ENCODE results near the gene ZNF563. TPM values are rescaled to one million over a fixed set of nuclear protein-coding genes. Genes with fewer than 3 reads are reported as not detected.

Gene ZNF563
- 1 to 10 TPM in 3 of 4 donors, under 1 TPM in 1; 0.84 to 8.2 (median 2.5) TPM for total RNA-seq

DNA sequence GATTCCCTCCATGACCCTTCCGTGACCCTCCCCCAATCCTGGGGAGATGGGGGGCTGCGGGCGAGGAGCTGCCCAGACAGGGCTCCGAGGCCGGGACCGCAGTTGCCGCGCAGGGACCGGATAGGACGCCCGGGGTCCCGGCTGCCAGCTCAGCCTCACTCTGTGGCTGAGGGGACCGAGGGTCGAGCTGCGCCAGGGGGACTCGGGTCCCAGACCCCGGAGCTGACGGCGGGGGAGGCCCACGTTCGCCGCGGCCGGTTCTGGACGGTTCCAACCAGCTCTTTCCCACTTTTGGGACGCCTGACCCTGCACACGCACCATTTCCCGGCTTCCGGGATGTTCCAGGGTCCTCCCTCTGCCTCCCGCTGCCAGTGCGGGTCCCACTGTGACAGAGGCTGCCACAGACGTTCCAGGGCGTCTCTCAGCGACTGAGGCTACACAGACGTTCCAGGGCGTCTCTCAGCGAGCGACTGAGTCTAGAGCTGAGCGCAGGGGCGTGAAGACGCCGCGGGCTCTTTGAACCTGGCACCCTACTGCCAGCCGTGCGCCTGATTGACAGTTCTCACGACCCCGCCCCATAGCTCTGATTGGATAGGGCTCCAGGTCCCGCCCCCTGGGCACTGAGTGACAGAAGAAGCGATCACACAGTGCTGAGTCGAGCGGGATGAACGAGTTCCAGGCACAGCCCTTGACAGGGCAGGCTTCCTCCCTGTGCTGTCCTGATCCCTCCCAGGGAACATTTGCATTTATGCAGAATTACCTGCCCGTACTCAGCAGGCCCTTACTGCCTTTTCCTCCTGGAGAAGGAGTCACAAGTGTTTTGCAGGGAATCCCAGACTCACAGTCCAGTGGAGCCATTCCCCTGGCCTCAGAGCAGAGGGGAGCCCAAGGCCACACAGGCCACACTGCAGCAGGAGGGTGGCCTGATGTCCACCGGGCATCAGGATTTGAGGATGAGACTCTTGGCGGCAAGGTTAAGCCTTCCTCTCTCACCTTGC, at the start of gene ZNF563:
TSS of gene ZNF563 (minus strand) at position 472 of the 998 bp plus-strand sequence. CDS start at position 321, 151 bp downstream.
- DNase-seq (ENCODE audit: low spot score) = peak; percentile 99
- peak; percentile 100 for ATAC-seq (ENCODE audit: low FRiP score)
- TF ChIP-seq, protein P1, sequence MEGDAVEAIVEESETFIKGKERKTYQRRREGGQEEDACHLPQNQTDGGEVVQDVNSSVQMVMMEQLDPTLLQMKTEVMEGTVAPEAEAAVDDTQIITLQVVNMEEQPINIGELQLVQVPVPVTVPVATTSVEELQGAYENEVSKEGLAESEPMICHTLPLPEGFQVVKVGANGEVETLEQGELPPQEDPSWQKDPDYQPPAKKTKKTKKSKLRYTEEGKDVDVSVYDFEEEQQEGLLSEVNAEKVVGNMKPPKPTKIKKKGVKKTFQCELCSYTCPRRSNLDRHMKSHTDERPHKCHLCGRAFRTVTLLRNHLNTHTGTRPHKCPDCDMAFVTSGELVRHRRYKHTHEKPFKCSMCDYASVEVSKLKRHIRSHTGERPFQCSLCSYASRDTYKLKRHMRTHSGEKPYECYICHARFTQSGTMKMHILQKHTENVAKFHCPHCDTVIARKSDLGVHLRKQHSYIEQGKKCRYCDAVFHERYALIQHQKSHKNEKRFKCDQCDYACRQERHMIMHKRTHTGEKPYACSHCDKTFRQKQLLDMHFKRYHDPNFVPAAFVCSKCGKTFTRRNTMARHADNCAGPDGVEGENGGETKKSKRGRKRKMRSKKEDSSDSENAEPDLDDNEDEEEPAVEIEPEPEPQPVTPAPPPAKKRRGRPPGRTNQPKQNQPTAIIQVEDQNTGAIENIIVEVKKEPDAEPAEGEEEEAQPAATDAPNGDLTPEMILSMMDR (IDR thresholded peaks at IDR 0.05) = no peak

DNA sequence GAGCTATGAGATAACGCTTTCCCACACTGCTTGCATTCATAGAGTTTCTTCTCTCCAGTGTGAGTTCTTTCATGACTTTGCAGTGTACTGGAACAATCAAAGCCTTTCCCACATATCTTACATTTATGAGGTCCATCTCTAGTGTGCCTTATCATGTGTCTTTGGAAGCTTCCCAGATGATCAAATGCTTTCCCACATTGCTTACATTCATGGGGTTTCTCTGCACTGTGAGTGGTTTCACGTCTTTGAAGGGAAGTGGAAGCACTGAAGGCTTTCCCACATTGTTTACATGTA, 47.0 kb upstream of the ZNF563 start:
- TF ChIP-seq, protein P1 (IDR thresholded peaks at IDR 0.05) = no peak
- DNase-seq (ENCODE audit: low spot score) (no peak), ATAC-seq (ENCODE audit: low FRiP score) (no peak)

DNA sequence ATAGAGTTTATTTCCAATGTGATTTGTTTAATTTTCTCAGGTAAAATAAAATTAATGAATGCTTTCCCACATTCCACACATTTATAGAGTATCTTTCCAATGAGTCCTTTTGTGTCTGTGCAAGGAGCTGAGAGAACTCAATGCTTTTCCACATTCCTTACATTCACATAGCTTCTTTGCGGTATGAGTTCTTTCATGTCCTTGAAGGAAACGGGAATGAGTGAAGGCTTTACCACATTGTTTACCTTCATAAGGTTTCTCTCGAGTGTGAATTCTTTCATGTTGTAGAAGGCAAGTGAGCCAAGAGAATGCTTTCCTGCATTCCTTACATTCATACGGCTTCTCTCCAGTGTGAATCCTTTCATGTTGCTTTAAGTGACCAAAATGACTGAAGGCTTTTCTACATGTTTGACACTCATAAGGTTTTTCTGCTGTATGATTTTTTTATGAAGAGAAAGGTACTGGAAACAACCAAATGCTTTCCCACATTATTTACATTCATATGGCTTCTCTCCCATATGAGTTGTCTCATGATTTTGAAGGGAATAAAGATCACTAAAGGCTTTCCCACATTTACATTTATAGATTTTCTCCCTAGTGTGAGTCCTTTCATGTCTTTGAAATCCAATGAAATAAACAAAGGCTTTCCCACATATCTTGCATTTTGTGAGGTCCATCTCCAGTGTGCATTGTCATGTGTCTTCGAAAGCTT, 46.5 kb upstream of the ZNF563 start:
- no peak for ATAC-seq (ENCODE audit: low FRiP score)
- TF ChIP-seq, protein P1 (IDR thresholded peaks at IDR 0.05) = no peak
- DNase-seq (ENCODE audit: low spot score) = no peak

DNA sequence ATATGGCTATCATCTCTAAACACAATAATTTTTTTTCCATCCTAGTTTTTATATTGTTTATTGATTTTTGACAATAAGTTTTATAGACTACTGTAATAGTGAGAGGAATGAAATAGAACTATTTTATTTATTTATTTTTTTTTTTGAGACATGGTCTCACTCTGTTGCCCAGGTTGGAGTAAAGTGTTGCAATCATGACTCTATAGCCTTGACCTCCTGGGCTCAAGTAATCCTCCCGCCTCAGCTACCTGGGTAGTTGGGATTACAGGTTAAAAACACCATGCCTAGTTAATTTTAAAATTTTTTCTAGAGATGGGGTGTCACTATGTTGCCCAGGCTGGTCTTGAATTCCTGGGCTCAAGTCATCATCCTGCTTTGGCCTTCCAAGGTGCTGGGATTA, 40.6 kb upstream of the ZNF563 start:
- TF ChIP-seq, protein P1 (IDR thresholded peaks at IDR 0.05) = no peak
- DNase-seq (ENCODE audit: low spot score) (no peak), ATAC-seq (ENCODE audit: low FRiP score) (no peak)

DNA sequence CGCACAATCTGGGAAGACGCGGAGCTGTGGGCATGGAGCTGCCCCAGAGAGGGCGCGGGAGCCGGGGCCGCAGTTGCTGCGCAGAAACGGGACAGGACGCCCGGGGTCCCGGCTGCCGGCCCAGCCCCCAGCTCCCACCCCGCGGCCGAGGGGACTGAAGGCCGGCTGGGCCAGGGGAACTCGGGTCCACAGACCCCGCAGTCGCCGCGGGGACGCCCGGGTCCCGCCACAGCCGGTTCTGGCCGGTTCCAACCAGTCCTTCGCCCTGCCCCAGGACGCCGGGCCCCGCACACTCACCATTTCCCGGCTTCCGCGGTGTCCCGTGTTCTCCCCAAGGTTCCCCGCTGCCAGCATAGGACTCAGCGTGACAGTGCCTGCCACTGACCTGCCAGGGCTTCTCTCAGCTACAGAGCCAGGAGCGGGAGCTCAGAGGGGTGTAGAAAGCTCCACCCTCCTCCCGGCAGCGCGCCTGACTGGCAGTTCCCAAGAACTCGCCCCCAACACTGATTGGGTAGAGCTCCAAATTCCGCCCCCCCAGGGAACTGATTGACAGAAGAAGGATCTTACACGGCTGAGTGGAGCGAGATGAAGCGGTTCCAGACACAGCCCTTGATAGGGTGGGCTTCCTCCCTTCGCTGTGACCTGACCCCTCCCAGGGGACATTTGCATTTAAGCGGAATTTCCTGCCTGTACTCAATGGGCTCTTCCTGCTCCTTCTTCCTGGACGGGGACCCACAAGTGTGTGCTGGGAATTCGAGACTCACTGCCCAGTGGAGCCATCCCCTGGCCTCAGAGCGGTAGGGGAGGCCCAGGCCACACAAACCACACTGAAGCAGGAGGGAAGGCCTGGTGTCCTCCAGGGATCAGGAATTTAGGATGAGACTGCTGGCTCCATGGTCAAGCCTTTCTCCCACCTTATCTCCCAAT, 32.1 kb upstream of the ZNF563 start, which contains the start of gene ZNF442:
TSS of gene ZNF442 (minus strand) at position 448 of the 927 bp plus-strand sequence. CDS start 2,052 bp downstream, outside the sequence.
- TF ChIP-seq, protein P1 (IDR thresholded peaks at IDR 0.05) = peak in 1 of 3 donors; percentile 22
- peak; percentile 98 for ATAC-seq (ENCODE audit: low FRiP score)
- peak; percentile 77 for DNase-seq (ENCODE audit: low spot score)

All from omental fat pad (tissue), 4 donors.